T-helper 2 cell treated with Interferon-gamma antibody and Interleukin-4, amounts not matched to agents 100 ng/mL and 5 ng/mL, for 36 hours (primary cell): ENCODE results near the gene RBM38. TPM values are rescaled to one million over a fixed set of nuclear protein-coding genes. Genes with fewer than 3 reads are reported as not detected.

Experiments used
- intact Hi-C: fragments of 100-400 bp; cut with micrococcal nuclease; formaldehyde crosslinking; loops from one replicate; pipeline ENCODE4 v1.15.1; 2023
- total RNA-seq: library from RNA; stranded (reverse); gene quantifications from 2 replicates; pipeline ENCODE4 v1.2.3, GENCODE V29; 2022

The RBM38 gene
- total RNA-seq, 1 donor from 2014 or later: 88.5 TPM

- intact Hi-C loops: loop anchor here (1.0 to 5.0 kb wide), 5 partner anchors 36 to 188 kb away; partner anchors contain the start of genes RAE1 and ZBP1
These were observed 42.6 kb downstream of the RBM38 start for GRCh38 chr20:57433657-57434389.

DNA sequence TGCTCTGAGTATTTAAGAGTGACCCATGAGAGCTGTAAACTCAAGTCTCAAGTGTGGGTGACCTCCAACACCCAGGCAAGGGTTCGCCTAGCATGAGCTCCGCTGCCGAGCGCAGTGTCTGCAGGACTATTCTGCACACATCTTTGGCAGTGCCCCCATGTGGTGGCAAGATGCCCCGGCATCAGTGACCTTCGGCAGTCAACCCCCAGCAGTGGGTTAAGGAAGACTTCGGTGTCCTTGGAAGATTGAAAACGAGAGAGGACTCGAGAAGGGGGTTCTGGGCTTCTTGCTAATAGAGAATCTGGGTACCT is 43.1 kb downstream of the RBM38 start:
- intact Hi-C loops: loop anchor here (5.0 kb wide), 2 partner anchors 38 to 188 kb away; partner anchors contain the start of gene ZBP1

DNA sequence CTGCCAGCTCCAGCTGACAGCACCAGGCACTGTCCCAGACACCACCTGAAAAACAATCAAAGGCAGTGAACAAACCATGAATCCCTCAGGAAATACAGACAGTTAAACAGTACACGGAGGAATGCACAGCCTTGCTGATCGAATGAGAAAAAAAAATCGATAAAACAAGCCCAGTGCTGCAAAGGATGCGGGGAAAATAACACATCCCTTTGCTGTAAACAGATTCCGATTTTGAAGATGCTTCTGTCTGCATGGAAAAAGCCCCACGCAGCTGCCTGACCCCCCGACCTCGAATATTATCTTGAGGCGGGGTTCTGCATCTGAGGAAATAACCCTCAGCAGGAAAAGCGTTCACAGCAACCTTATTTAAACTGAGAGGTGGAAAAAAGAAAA is 43.9 kb downstream of the RBM38 start:
- intact Hi-C loops: no loop called here

GRCh38 chr20:57435498-57436222 is 44.5 kb downstream of the RBM38 start:
- intact Hi-C loops: no loop called here

- intact Hi-C loops: no loop called here
These were observed 45.0 kb downstream of the RBM38 start for GRCh38 chr20:57436223-57436545.

- intact Hi-C loops: no loop called here
These were observed 46.1 kb downstream of the RBM38 start for GRCh38 chr20:57437267-57437666.

DNA sequence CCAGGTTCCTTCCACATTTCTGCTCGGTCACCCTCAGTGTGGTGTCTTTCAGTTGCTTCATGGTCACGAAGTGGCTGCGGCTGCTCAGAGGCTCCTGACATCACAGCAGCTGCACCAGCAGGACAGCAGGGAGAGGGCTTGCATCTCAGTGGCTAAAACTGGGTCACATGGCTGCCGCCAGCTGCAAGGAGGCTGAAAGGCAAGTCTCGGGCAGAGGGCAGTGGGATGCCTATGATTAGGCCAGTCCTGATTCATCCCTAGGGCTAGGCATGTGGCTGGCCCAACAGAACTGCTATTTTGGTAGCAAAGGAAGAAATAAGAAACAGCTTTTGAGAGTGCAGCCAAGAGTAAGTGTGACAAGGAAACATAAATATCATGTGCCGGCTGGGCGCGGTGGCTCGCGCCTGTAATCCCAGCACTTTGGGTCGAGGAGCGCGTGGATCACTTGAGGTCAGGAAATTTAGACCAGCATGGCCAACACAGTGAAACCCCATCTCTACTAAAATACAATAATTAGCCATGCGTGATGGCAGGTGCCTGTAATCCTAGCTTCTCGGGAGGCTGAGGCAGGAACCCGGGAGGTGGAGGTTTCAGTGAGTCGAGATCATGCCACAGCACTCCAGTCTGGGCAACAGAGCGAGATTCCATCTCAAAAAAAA is 46.6 kb downstream of the RBM38 start:
- intact Hi-C loops: no loop called here

DNA sequence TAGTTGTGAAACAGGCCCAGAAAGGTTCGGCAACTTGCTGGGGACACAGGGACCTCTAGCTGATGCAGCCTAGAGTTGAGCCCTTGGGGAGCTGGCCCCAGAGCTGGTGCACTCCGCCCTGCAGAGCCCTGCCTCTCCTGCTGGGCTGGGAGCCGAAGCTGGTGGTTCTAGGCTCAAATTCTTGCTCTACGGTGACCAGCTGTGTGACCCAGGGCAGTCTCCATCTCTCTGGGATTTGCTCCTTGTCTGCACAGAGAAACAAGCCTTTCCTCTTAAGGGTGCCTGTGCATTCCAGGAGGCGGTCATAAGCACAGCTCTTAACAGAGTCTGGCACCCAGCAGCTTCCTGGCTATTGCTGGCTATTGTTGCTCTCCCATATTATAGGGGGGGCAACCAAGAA is 47.4 kb downstream of the RBM38 start:
- intact Hi-C loops: no loop called here

DNA sequence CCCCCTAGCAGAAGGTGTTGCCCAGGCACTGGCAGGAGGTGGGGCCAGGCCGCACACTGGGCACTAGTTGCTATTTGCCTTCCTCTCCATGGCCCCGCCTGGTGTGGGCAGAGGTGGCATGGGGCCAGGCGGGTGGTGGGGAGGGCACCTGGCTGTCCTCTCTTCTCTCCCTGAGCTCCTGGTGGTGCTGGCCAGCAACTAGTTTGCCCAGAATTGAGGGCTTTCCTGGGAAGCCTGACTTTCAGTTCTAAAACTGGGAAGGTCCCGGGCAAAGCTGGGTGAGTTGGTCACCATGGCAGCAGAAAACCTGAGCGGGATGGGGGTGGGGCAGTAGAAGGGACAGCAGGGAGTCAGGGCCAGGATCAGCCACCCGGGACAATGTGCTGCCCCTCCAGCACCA is 48.2 kb downstream of the RBM38 start:
- intact Hi-C loops: no loop called here

DNA sequence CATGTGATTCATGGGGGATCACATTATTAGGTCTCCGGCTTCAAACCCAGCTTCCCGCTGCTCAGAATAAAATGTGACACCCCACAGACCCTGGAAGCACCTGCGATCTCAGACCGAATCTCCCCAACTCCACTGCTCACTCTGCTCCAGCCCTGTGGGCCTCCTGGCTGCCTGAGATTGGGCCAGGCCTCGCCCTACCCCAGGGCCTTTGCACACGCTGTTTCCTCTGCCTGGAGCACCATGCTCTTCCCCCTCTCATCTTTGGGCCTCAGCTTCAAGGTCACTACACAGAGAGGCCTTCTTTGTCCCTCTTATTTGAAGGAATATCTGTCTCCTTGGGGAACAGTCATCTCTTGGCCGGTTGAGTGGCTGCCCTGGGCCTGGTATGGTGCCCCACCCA is 48.8 kb downstream of the RBM38 start:
- intact Hi-C loops: no loop called here

DNA sequence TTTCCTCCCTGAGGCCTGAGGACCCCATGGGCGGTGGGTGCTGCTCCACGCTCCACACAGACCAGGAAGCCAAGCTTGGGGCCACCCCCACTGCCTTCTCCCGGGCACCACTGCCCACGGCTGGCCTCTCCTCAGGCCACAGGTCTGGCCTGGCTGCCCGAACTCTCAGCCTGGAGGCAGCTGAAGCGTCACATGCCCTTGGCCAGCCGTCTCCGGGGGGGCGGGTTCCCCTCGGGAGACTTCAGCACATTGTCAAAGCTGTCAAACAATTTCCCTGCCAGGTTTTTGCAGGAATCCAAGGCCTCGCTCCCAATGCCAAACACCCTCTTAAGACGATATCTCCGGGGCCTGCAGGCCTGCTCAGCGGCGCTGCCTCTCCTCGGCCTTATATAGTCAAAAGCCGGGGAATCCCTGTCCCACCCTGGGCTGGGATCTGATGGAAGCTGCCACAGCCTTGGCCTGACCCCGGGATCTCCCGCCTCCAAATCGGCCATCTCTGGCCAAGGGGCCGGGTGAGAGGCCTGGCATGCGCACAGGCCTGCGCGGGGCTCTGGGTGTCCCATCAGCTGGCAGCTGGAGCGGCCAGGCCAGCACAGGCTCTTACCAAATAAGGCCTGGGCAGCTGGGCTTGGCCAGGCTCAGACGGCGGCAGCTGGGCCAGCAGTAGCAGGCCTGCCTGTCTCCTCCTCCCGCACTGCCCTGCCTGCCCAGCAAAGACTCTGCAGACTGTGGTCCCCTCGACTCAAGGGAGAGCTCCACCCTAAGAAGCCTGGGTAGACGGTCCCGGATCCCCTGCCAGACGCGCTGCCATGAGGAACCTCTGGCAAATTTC is 49.7 kb downstream of the RBM38 start:
- intact Hi-C loops: no loop called here

GRCh38 chr20:57441510-57442154 is 50.4 kb downstream of the RBM38 start:
- intact Hi-C loops: no loop called here

- intact Hi-C loops: no loop called here
These were observed 51.1 kb downstream of the RBM38 start for GRCh38 chr20:57442158-57442887.

- intact Hi-C loops: no loop called here
These were observed 51.7 kb downstream of the RBM38 start for GRCh38 chr20:57442888-57443239.

DNA sequence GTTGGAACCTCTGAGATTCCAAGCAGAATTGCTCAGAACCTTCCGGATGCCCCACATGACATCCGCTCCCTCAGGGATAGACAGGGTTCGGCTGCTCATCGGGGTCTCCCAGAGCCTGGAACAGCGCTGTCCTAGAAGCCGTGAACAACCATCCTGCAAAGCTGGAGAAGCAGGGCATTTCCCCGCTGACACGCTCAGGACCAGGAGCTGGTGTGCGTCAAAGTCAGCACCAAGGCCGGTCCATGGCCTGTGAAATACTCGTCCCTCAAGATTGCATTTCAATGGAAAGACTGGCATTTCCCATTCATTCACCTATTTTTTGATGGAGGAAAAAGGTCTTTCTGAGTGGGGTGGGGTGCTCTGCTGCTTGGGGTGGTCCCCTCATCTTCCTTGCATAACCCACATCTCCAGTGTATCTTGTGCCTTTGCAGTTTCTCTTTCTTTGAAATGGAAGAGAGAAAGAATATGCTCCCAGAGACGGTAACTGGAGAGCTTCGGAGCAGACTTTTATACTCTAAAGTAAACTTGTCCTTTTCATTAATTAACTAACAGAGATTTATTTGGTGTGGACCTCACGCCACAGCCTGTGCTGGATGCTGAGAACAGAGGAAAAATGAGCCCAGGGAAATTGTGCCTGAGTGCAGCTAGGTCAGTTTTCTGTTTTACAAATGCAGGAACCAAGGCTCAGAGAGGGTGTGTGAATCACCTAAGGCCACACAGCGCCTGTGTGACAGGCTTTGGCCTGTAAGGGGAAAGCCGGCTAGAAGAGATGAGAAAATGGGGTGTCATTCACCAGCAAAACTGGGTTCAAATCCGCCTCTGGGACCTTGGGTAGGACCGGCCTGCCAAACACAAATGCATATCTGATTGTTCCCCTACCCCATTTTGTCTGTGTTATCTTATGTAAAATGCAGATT is 52.4 kb downstream of the RBM38 start:
- intact Hi-C loops: no loop called here

DNA sequence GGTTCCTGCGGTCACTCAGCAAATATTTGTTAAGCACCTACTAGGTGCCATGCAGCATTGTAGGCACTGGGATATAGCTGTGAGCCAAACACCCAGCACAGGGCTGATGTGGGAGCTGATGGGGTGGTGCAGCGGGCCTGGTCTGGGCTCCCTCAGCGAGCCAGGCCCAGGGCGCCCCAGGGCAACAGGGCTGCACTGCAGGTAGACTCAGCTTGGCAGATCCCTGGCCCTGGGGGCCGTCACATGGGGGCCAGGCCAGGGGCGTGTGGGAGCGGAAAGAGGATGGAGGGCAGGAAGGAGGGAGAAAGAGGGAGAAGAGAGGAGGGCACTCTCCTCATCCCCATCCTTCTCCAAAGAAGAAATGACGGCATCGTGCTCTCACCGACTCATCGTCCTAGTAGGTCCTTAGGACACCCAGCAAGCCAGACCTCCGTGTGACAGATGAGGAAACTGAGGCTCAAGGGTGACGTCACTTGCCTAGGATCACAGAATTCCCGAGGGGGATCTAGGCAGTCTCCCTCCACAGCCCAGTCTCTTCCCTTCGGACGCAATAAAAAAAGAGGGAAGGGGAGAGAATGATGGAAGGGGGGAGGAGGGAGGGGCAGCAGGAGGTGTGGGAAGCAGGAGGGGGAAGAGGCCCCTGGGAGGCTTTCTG is 53.3 kb downstream of the RBM38 start:
- intact Hi-C loops: no loop called here

GRCh38 chr20:57445298-57445697 is 54.1 kb downstream of the RBM38 start:
- intact Hi-C loops: no loop called here

DNA sequence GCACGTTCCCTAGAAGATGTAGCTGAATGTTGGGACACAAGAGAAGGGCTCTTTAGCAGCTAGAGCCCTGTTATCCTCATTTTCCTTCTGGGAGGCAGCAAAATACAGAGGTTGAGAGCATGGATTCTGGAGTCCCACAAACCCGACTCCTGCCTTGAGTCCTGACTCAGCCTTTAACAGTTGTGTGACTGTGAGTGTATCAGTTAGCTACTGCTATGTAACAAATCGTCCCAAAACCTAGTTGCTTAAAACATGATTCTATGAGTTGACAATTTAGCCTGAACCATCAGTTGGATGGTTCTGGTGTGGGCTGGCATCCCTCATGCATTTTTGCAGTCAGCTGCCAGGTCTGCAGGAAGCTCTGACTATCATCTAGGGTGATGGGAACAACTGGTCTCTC is 54.6 kb downstream of the RBM38 start:
- intact Hi-C loops: no loop called here

- intact Hi-C loops: no loop called here
These were observed 57.7 kb downstream of the RBM38 start for GRCh38 chr20:57448764-57449354.
